H9 (cell line): ENCODE results near the gene TJP3. TPM values are rescaled to one million over a fixed set of nuclear protein-coding genes. Genes with fewer than 3 reads are reported as not detected.

Experiments used
- DNase-seq: peaks from one replicate; pipeline ENCODE4 v3.0.0-alpha.2; 2017
- H2AFZ ChIP-seq: one replicate; pipeline ENCODE4 v1.6.1; 2013; ENCODE audit warnings: mild to moderate bottlenecking, low read length, control low read depth, moderate library complexity
- H2AK5ac ChIP-seq: 2 replicates; pipeline ENCODE4 v1.6.1; 2013; ENCODE audit warnings: low read length, control low read depth, mixed read lengths; ENCODE audit not compliant: insufficient read length
- H2BK120ac ChIP-seq: one replicate; pipeline ENCODE4 v1.6.1; 2013; ENCODE audit warnings: low read depth, mild to moderate bottlenecking, low read length, control low read depth, inconsistent platforms; ENCODE audit not compliant: poor library complexity, severe bottlenecking
- H2BK12ac ChIP-seq: 2 replicates; pipeline ENCODE4 v1.6.1; 2013; ENCODE audit warnings: low read length, control low read depth, mixed read lengths, low read depth; ENCODE audit not compliant: insufficient read length
- H2BK15ac ChIP-seq: 2 replicates; pipeline ENCODE4 v1.6.1; 2013; ENCODE audit warnings: low read depth, low read length, control low read depth
- H2BK20ac ChIP-seq: one replicate; pipeline ENCODE4 v1.6.1; 2013; ENCODE audit warnings: low read depth, mild to moderate bottlenecking, low read length, control low read depth, inconsistent platforms; ENCODE audit not compliant: poor library complexity, severe bottlenecking
- H2BK5ac ChIP-seq: 2 replicates; pipeline ENCODE4 v1.6.1; 2013; ENCODE audit warnings: low read length, control low read depth, mixed read lengths; ENCODE audit not compliant: insufficient read length
- H3K14ac ChIP-seq: 2 replicates; pipeline ENCODE4 v1.6.1; 2013; ENCODE audit warnings: low read length, control low read depth; ENCODE audit not compliant: insufficient read depth
- H3K18ac ChIP-seq: 2 replicates; pipeline ENCODE4 v1.6.1; 2013; ENCODE audit warnings: low read depth, mild to moderate bottlenecking, mixed read lengths, low read length, control low read depth; ENCODE audit not compliant: insufficient read length
- H3K23ac ChIP-seq: 2 replicates; pipeline ENCODE4 v1.6.1; 2013; ENCODE audit warnings: low read length, control low read depth, mixed read lengths, low read depth; ENCODE audit not compliant: insufficient read length
- H3K23me2 ChIP-seq: 2 replicates; pipeline ENCODE4 v1.6.1; 2013; ENCODE audit warnings: low read depth, mild to moderate bottlenecking, mixed read lengths, low read length, control low read depth; ENCODE audit not compliant: insufficient read length, poor library complexity, severe bottlenecking
- H3K27ac ChIP-seq: 2 replicates; pipeline ENCODE4 v1.5.1; 2013; ENCODE audit warnings: low read length, control low read depth, mixed read lengths, low read depth; ENCODE audit not compliant: insufficient read length
- H3K27me3 ChIP-seq: 2 replicates; pipeline ENCODE4 v1.6.1; 2013; ENCODE audit warnings: low read length, control low read depth, inconsistent platforms; ENCODE audit not compliant: insufficient read depth
- H3K4ac ChIP-seq: 2 replicates; pipeline ENCODE4 v1.6.1; 2013; ENCODE audit warnings: low read depth, mild to moderate bottlenecking, control low read depth, inconsistent platforms, low read length, moderate library complexity
- H3K4me1 ChIP-seq: 2 replicates; pipeline ENCODE4 v1.6.1; 2013; ENCODE audit warnings: low read length, control low read depth, inconsistent platforms; ENCODE audit not compliant: insufficient read depth
- H3K4me2 ChIP-seq: 2 replicates; pipeline ENCODE4 v1.6.1; 2013; ENCODE audit warnings: low read length, control low read depth, mixed read lengths; ENCODE audit not compliant: insufficient read length, insufficient read depth
- H3K56ac ChIP-seq: 2 replicates; pipeline ENCODE4 v1.6.1; 2013; ENCODE audit warnings: low read depth, mild to moderate bottlenecking, mixed read lengths, low read length, control low read depth; ENCODE audit not compliant: insufficient read length
- H3K79me1 ChIP-seq: 2 replicates; pipeline ENCODE4 v1.6.1; 2013; ENCODE audit warnings: low read depth, mild to moderate bottlenecking, moderate library complexity, low read length, control low read depth, inconsistent platforms; ENCODE audit not compliant: insufficient read depth, poor library complexity, severe bottlenecking
- H3K79me2 ChIP-seq: 2 replicates; pipeline ENCODE4 v1.6.1; 2013; ENCODE audit warnings: low read length, control low read depth, inconsistent platforms; ENCODE audit not compliant: insufficient read depth
- H3K9ac ChIP-seq: 2 replicates; pipeline ENCODE4 v1.6.1; 2013; ENCODE audit warnings: low read length, control low read depth, mixed read lengths; ENCODE audit not compliant: insufficient read length; ENCODE audit errors: extremely low read depth
- H3K9me3 ChIP-seq: one replicate; pipeline ENCODE4 v1.6.1; 2013; ENCODE audit warnings: low read depth, low read length, inconsistent platforms; ENCODE audit not compliant: control insufficient read depth
- H3T11ph ChIP-seq: one replicate; pipeline ENCODE4 v1.6.1; 2013; ENCODE audit warnings: mild to moderate bottlenecking, low read length, control low read depth, inconsistent platforms
- H4K20me1 ChIP-seq: one replicate; pipeline ENCODE4 v1.6.1; 2013; ENCODE audit not compliant: control insufficient read depth, insufficient read length, insufficient read depth
- H4K5ac ChIP-seq: 2 replicates; pipeline ENCODE4 v1.6.1; 2013; ENCODE audit warnings: low read depth, mild to moderate bottlenecking, mixed read lengths, low read length, control low read depth; ENCODE audit not compliant: insufficient read length
- H4K8ac ChIP-seq: replicated peaks from 2 replicates; pipeline ENCODE4 v1.6.1; 2013; ENCODE audit warnings: low read length, control low read depth, mixed read lengths, low read depth; ENCODE audit not compliant: insufficient read length
- H4K91ac ChIP-seq: 2 replicates; pipeline ENCODE4 v1.6.1; 2013; ENCODE audit warnings: low read depth, mild to moderate bottlenecking, moderate library complexity, mixed read lengths, low read length, control low read depth; ENCODE audit not compliant: insufficient read length
- H3K27ac Mint-ChIP-seq, 3 experiments: 2 replicates in 2 of 3; 3 replicates in 1 of 3; pipeline ENCODE4 v1.8.0; 2020 to 2021; ENCODE audit warnings: mixed read lengths in 3 of 3, mild to moderate bottlenecking in 1 of 3, moderate library complexity in 1 of 3
- H3K27me3 Mint-ChIP-seq: 2 replicates; pipeline ENCODE4 v1.8.0; 2021; ENCODE audit warnings: low read depth, mild to moderate bottlenecking, moderate library complexity, mixed read lengths
- H3K36me3 Mint-ChIP-seq, 3 experiments: 2 replicates in 2 of 3; 3 replicates in 1 of 3; pipeline ENCODE4 v1.8.0; 2020 to 2021; ENCODE audit warnings: low read depth in 3 of 3, mixed read lengths in 3 of 3; ENCODE audit not compliant: insufficient read depth in 1 of 3
- H3K4me1 Mint-ChIP-seq, 2 experiments: 2 replicates each; pipeline ENCODE4 v1.8.0; 2020; ENCODE audit warnings: mixed read lengths in 2 of 2
- H3K4me3 Mint-ChIP-seq, 2 experiments: 2 replicates in 1 of 2; 3 replicates in 1 of 2; pipeline ENCODE4 v1.8.0; 2020 to 2021; ENCODE audit warnings: mild to moderate bottlenecking in 2 of 2, mixed read lengths in 2 of 2, moderate library complexity in 1 of 2
- H3K9me3 Mint-ChIP-seq, 2 experiments: 2 replicates in 1 of 2; 3 replicates in 1 of 2; pipeline ENCODE4 v1.8.0; 2020; ENCODE audit warnings: mild to moderate bottlenecking in 2 of 2, mixed read lengths in 2 of 2, moderate library complexity in 1 of 2
- WGBS: extraction: QIAGEN DNeasy Blood & Tissue Kit; methylation state at CpG from one replicate; pipeline ENCODE4 v1.1.7; 2013; ENCODE audit warnings: missing lambda C conversion rate, low lambda C conversion rate, mixed read lengths; ENCODE audit not compliant: insufficient read length; ENCODE audit errors: extremely low coverage; 5-methylcytosine and 5-hydroxymethylcytosine counted together
- total RNA-seq: library from RNA; stranded (reverse); gene quantifications from 2 replicates; pipeline ENCODE4 v1.2.1, GENCODE V29; 2021
- TF ChIP-seq, protein P1 (sequence below): fragments of 200-600 bp; sonication (generic); conservative IDR thresholded peaks from 3 replicates; pipeline ENCODE4 v1.8.0; 2021; ENCODE audit warnings: antibody characterized with exemption, mild to moderate bottlenecking

Gene TJP3
- total RNA-seq, 1 experiment from 2014 or later: 27.3 TPM

DNA sequence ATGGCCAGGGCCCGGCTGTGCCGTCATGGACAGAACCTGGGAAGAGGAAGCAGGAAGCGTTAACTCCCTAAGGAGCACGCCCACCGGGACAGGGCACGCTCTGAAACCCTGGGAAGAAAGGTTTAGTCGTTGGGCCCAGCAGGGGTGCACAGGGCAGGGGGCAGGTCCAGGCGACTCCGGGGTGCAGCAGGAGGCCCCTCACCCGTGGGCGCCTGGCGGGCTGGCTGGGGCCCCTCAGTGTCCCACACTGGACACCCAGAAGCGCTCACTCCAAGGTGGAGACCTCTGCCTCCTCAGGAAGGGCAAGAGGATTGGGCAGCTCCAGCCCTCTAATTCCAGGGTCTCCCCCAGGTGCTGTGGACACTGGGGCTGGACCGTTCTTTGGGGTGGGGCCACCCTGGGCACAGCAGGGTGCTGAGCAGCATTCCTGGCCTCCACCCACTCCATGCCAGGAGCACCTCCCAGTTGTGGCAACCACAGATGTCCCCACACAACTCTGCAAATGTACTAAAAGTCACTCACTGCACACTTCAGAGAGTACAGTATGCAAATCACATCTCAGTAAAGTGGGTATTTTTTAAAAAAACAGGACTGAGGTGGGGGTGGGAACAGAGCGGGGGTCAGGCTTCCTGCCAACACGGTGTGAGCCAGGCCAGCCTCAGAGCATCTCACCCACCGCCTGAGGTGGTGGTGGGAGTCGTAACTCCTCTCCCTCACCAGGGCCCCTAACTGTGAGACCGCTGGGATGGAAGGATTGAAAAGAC lies 43.1 kb upstream of the TJP3 start:
- H4K8ac ChIP-seq: no peak overlapping the region
- no peak overlapping the region for H2BK5ac ChIP-seq
- no peak overlapping the region for H4K5ac ChIP-seq
- H2AFZ ChIP-seq: no peak overlapping the region
- no peaks in the 10 kb centered on the region for H3K27me3 ChIP-seq
- H3K4me1 Mint-ChIP-seq: peaks cover 4 to 15% of the 10 kb centered on the region in 2 experiments; a peak in 3 of 4 replicates
- H3K18ac ChIP-seq: no peak overlapping the region
- no CpG with 5 or more reads among the region's 19 CpGs for WGBS
- no peak overlapping the region for H3T11ph ChIP-seq
- no peaks in the 10 kb centered on the region for H3K9me3 Mint-ChIP-seq
- no peak overlapping the region for H3K56ac ChIP-seq
- DNase-seq: no peak
- TF ChIP-seq, protein P1, sequence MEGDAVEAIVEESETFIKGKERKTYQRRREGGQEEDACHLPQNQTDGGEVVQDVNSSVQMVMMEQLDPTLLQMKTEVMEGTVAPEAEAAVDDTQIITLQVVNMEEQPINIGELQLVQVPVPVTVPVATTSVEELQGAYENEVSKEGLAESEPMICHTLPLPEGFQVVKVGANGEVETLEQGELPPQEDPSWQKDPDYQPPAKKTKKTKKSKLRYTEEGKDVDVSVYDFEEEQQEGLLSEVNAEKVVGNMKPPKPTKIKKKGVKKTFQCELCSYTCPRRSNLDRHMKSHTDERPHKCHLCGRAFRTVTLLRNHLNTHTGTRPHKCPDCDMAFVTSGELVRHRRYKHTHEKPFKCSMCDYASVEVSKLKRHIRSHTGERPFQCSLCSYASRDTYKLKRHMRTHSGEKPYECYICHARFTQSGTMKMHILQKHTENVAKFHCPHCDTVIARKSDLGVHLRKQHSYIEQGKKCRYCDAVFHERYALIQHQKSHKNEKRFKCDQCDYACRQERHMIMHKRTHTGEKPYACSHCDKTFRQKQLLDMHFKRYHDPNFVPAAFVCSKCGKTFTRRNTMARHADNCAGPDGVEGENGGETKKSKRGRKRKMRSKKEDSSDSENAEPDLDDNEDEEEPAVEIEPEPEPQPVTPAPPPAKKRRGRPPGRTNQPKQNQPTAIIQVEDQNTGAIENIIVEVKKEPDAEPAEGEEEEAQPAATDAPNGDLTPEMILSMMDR: no peak
- no peak overlapping the region for H3K27ac ChIP-seq
- no peak overlapping the region for H3K4ac ChIP-seq
- H3K27me3 Mint-ChIP-seq: no peaks in the 10 kb centered on the region
- no peak overlapping the region for H4K91ac ChIP-seq
- H2BK20ac ChIP-seq: no peak overlapping the region
- no peak overlapping the region for H2BK15ac ChIP-seq
- H3K4me2 ChIP-seq: no peak overlapping the region
- H3K9me3 ChIP-seq: no peaks in the 10 kb centered on the region
- H3K4me1 ChIP-seq: no peaks in the 10 kb centered on the region
- no peak overlapping the region for H3K27ac Mint-ChIP-seq
- H3K23me2 ChIP-seq: no peaks in the 10 kb centered on the region
- H3K4me3 Mint-ChIP-seq: no peak overlapping the region
- H2AK5ac ChIP-seq: no peak overlapping the region
- H3K9ac ChIP-seq: no peak overlapping the region
- H4K20me1 ChIP-seq: peaks cover 4% of the 10 kb centered on the region
- no peak overlapping the region for H3K14ac ChIP-seq
- peaks cover 15 to 35% (median 28%) of the 10 kb centered on the region in 3 experiments for H3K36me3 Mint-ChIP-seq
- H2BK12ac ChIP-seq: no peak overlapping the region
- no peak overlapping the region for H3K23ac ChIP-seq
- no peak overlapping the region for H2BK120ac ChIP-seq
- H3K79me1 ChIP-seq: no peaks in the 10 kb centered on the region
- H3K79me2 ChIP-seq: no peaks in the 10 kb centered on the region
